ENCODE results near the gene AAMDC. TPM values are rescaled to one million over a fixed set of nuclear protein-coding genes. Genes with fewer than 3 reads are reported as not detected.
"Not testable (repeated sequence)": the region's sequence is repeated elsewhere in the genome, so short reads cannot be mapped to it uniquely, and the experiment has no call there.

The AAMDC gene
- total RNA-seq, 1 donor from 2014 or later, result 30.0 TPM

DNA sequence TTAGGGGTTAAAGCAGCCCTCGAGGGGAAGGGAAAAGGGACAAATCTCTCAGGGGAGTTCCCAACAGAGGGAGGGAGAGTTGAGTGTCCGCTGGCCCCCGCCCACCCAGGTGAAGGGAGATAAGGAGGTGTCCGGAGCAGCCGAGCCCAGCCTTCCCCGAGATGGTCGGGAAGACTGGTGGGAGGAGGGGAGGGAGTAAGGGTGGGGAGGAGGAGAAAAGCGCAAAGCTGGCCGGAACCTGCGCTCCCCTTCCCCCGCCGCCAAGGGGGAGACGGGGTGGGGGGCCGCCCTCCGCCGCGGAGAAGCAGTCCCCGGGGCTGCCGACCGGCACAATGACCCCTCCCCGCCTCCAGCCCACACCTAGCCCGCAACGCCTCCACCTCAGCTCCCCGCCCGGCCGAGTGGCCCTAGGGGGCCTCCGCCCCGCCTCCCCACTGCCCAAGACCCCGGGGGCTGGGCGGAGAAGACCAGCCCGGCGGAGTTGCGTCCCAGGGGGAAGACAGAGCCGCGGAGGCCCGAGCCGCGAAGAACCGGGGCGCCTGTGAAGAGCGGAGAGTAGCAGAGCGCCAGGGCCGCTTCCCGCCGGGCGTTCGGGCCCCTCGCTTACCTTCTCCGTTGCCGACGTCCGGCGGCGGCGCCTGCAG lies 901 bp upstream of the AAMDC start:
- no peaks in the 10 kb centered on the region for H3K27me3 Mint-ChIP-seq (ENCODE audit: low read depth)
- TF ChIP-seq, protein P1, sequence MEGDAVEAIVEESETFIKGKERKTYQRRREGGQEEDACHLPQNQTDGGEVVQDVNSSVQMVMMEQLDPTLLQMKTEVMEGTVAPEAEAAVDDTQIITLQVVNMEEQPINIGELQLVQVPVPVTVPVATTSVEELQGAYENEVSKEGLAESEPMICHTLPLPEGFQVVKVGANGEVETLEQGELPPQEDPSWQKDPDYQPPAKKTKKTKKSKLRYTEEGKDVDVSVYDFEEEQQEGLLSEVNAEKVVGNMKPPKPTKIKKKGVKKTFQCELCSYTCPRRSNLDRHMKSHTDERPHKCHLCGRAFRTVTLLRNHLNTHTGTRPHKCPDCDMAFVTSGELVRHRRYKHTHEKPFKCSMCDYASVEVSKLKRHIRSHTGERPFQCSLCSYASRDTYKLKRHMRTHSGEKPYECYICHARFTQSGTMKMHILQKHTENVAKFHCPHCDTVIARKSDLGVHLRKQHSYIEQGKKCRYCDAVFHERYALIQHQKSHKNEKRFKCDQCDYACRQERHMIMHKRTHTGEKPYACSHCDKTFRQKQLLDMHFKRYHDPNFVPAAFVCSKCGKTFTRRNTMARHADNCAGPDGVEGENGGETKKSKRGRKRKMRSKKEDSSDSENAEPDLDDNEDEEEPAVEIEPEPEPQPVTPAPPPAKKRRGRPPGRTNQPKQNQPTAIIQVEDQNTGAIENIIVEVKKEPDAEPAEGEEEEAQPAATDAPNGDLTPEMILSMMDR (IDR thresholded peaks at IDR 0.05; ENCODE audit: unreplicated experiment), result no peak
- H3K36me3 Mint-ChIP-seq, result peaks cover 5% of the 10 kb centered on the region
- peak overlapping the region; percentile 96 for H3K4me3 Mint-ChIP-seq
- H3K9me3 Mint-ChIP-seq, result peaks cover 6% of the 10 kb centered on the region
- peaks cover 33% of the 10 kb centered on the region for H3K4me1 Mint-ChIP-seq
- H3K27ac Mint-ChIP-seq, result peak overlapping the region; percentile 98
- DNase-seq (ENCODE audit: low spot score in 2 of 2, unreplicated experiment in 2 of 2), result peak; percentile 47 to 72

DNA sequence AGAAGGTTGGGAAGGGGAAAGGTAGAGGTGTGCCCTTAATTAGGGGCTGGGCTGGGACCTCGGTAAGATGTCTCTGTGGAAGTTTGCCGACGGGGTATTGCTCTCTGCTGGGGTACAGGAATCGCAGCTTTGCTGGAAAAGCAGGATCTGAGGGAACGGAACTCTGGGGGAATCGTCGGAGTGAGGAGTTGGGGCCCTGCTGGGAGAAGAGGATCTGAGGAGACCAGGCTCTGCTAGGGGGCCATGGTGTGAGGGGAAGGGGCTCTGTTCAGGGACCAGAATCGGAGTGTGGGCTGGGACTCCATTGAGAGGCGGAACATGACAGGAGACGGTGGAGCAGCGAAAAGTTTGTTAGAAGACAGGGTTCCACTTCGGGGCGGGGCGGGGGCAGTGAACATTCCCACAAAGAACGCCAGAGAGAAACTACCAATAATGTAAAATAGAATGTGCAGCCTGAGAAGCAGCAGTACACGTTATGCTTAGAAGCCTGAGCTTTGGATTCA lies 456 bp downstream of the AAMDC start:
- no peaks in the 10 kb centered on the region for H3K27me3 Mint-ChIP-seq (ENCODE audit: low read depth)
- peaks cover 31% of the 10 kb centered on the region for H3K4me1 Mint-ChIP-seq
- H3K9me3 Mint-ChIP-seq, result no peaks in the 10 kb centered on the region
- TF ChIP-seq, protein P1 (IDR thresholded peaks at IDR 0.05; ENCODE audit: unreplicated experiment), result no peak
- peak in 1 of 2 experiments; percentile 20 for DNase-seq (ENCODE audit: low spot score in 2 of 2, unreplicated experiment in 2 of 2)
- H3K27ac Mint-ChIP-seq, result peak overlapping the region; percentile 98
- H3K36me3 Mint-ChIP-seq, result peaks cover under 1% of the 10 kb centered on the region
- peak overlapping the region; percentile 96 for H3K4me3 Mint-ChIP-seq

DNA sequence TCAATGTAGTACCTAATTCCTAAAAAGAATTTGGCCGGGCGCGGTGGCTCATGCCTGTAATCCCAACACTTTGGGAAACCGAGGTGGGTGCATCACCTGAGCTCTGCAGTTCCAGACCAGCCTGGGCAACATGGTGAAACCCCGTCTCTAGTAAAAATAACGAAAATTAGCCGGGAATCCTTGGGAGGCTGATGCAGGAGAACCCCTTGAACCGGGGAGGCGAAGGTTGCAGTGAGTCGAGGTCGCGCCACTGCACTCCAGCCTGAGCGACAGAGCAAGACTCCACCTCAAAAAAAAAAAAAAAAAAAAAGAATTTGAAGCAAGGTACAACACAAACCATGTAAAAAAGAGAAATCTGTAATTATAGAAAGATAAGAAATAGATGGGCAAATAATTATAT lies 1.2 kb downstream of the AAMDC start:
- H3K27me3 Mint-ChIP-seq (ENCODE audit: low read depth); DNase-seq (ENCODE audit: low spot score in 2 of 2, unreplicated experiment in 2 of 2); H3K36me3 Mint-ChIP-seq; H3K9me3 Mint-ChIP-seq: not testable (repeated sequence)
- H3K27ac Mint-ChIP-seq, result peak overlapping the region; percentile 9
- peaks cover 28% of the 10 kb centered on the region for H3K4me1 Mint-ChIP-seq
- peak overlapping the region; percentile 15 for H3K4me3 Mint-ChIP-seq

DNA sequence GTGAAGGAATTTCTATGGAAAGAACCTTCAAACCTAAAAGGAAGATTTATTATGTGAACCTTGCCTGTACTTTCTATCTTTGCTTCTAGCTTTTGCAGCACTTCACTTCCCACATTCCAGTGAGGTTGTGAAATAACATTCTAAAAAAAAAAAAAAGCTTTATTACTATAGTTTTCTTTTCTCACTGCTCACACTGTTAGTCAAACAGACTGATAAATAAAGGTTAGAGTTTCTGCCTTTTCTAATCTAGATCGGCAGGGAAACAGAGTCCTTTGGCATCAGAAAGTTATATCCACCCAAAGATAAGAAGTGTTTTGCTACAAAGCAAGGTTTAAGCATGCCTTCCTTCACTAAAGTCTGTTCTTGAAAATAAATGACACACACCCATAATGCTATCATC lies 2.8 kb downstream of the AAMDC start:
- H3K27ac Mint-ChIP-seq, result peak overlapping the region; percentile 94
- DNase-seq (ENCODE audit: low spot score in 2 of 2, unreplicated experiment in 2 of 2), result no peak
- no peaks in the 10 kb centered on the region for H3K27me3 Mint-ChIP-seq (ENCODE audit: low read depth)
- peaks cover 1% of the 10 kb centered on the region for H3K9me3 Mint-ChIP-seq
- H3K4me3 Mint-ChIP-seq, result peak overlapping the region; percentile 22
- TF ChIP-seq, protein P1 (IDR thresholded peaks at IDR 0.05; ENCODE audit: unreplicated experiment), result no peak
- H3K36me3 Mint-ChIP-seq, result peaks cover 7% of the 10 kb centered on the region
- peaks cover 23% of the 10 kb centered on the region for H3K4me1 Mint-ChIP-seq

DNA sequence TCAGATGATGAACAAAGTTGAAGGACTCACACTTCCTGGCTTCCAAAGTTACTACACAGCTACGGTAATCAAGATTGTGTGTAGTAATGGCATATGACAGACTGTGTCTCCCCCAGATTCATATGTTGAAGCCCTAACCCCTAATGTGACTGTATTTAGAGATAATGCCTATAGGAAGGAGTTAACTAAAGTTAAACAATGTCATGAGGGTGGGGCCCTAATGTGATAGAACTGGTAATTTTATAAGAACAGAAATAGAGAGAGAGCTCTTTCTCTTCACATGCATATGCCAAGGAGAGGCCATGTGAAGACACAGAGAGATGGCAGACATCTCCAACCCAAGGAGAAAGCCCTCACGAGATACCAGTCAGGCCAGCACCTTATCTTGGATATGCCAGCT lies 8.0 kb downstream of the AAMDC start:
- Mint-ChIP-seq H3K27me3 (ENCODE audit: low read depth) (no peaks in the 10 kb centered on the region), H3K4me1 (peaks cover 9% of the 10 kb centered on the region), H3K36me3 (peaks cover 25% of the 10 kb centered on the region), H3K27ac (no peak overlapping the region), H3K4me3 (no peak overlapping the region), H3K9me3 (peaks cover 35% of the 10 kb centered on the region)
- TF ChIP-seq, protein P1 (IDR thresholded peaks at IDR 0.05; ENCODE audit: unreplicated experiment), result no peak
- DNase-seq (ENCODE audit: low spot score in 2 of 2, unreplicated experiment in 2 of 2), result no peak

DNA sequence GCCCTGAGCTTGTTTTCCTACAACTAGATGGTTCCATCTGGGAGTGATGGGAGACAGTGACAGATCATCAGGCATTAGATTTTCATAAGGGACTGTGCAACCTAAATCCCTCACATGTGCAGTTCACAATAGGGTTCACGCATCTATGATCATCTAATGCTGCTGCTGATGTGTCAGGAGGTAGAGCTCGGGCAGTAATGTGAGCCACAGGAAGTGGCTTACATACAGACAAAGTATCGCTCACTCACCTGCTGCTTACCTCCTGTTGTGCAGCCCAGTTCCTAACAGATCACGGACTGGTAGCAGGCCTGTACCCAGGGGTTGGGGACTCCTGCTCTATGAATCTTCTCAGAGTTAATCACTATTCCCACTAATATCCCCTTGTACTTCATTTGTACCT lies 12.4 kb downstream of the AAMDC start:
- H3K27me3 Mint-ChIP-seq (ENCODE audit: low read depth), result no peaks in the 10 kb centered on the region

More for the DNA sequence above, 12.4 kb downstream of the AAMDC start:
- Mint-ChIP-seq H3K36me3 (peaks cover 36% of the 10 kb centered on the region), H3K4me3 (no peak overlapping the region), H3K27ac (no peak overlapping the region), H3K4me1 (no peaks in the 10 kb centered on the region), H3K9me3 (peaks cover 43% of the 10 kb centered on the region)
- no peak for DNase-seq (ENCODE audit: low spot score in 2 of 2, unreplicated experiment in 2 of 2)
- TF ChIP-seq, protein P1 (IDR thresholded peaks at IDR 0.05; ENCODE audit: unreplicated experiment), result no peak

Data from mesothelial cell of epicardium (in vitro differentiated cells).